A549 treated with Mapracorat at 1 μM for 4 hours (cell line): ENCODE results near the gene PDRG1. TPM values are rescaled to one million over a fixed set of nuclear protein-coding genes. Genes with fewer than 3 reads are reported as not detected.

Source experiments
- total RNA-seq: library from RNA; stranded (reverse); fragments of 200-300 nt; extraction: Qiagen RNA extraction; gene quantifications from 5 replicates; pipeline ENCODE4 v1.2.3, GENCODE V29; 2022

PDRG1 gene
- total RNA-seq, result 29.4 to 33.1 TPM (median 32.2 TPM) in 5 replicates

DNA sequence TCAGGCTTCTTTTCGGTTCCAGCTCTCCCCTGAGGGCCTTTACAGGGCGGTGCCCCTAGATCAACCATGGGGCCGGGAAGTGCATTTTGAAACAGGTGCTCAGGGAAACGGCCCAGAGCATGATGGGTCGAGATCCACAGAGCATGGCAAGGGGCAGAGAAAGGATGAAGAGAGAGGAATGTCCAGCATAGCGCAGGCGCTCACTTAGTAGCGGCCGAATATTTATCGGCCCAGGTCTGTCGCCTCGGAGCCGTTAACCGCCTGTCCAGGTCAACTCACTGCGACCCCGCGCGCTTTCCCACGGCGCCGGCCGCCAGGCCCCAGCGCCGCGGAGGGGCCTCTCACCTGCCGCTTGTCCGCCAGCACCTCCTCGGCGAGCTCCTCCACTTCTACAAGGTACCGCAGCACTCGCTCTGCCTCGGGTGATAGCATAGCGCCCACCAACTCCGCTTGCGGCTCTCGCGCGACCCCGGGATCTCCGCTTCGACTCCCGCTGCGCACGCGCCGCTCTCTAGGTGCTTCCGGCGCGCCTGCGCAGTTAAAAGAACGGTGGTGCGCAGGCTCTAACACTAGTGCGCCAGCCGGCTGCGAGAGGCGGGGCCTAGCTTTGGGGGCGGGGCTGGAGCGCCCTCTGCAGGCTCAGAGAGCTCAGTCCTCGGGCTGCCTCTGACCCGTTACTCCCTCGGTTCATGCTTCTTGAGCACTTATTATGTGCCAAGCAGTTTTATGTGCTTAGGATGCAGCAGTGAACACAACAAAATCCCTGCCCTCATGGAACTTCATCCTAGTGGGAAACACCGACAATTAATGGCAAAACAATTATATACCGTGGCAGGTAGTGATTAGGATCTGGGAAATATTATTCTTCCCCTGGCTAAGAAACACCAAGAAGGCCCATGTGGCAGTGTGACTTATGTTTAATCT lies at the start of gene PDRG1:
Gene PDRG1, minus strand, starts transcription at position 517 of the 924 bp plus-strand sequence. Its CDS starts 85 bp downstream, at position 432.

DNA sequence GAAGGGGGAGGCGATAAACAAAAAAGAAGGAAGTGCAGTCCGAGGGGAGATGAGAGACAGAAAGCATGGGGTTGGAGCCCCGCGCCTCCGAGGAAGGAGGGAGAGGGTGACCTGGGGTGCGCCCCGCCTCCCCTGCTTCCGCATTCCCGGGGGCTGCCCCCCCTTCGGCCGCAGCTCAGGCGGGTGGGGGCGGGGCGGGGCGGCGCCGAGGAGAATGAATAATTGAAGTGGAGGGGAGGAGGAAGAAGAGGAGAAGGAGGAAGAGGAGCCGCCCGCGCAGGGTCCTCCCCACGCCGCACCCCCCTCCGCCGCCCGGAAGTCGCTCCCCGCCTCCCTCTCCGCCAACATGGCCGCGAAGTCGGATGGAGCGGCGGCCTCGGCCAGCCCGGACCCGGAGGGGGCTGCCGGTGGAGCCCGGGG lies 16.0 kb upstream of the PDRG1 start, which contains the start of gene XKR7:
Gene XKR7, plus strand, starts transcription at position 322 of the 420 bp plus-strand sequence. Its CDS starts 25 bp downstream, at position 347.

Other genes with a start within 250 kb of the PDRG1 start
- 274 to 317 TPM (median 294 TPM) in 5 replicates for gene BCL2L1, start 229.2 kb downstream of the PDRG1 start, total RNA-seq
- gene TPX2, start 212.8 kb downstream of the PDRG1 start, total RNA-seq, result 96.3 to 115 TPM (median 107 TPM) in 5 replicates
- gene MYLK2, start 132.7 kb downstream of the PDRG1 start, total RNA-seq, result 0.27 to 0.76 TPM (median 0.48 TPM) in 5 replicates
- gene FOXS1, start 106.4 kb downstream of the PDRG1 start, total RNA-seq, result 0.17 to 0.86 TPM (median 0.61 TPM) in 5 replicates
- 0.52 to 1.4 TPM (median 1.1 TPM) in 5 replicates for gene DUSP15, start 81.5 kb downstream of the PDRG1 start, total RNA-seq
- 0.10 to 0.20 TPM (median 0.12 TPM) in 4 of 5 replicates, not detected in the other for gene TTLL9, start 81.4 kb downstream of the PDRG1 start, total RNA-seq
- gene XKR7, start 16.1 kb upstream of the PDRG1 start, total RNA-seq, result 0.01 to 0.02 TPM in 2 of 5 replicates, not detected in the others
- gene CCM2L, start 58.4 kb upstream of the PDRG1 start, total RNA-seq, result 0.27 to 0.61 TPM (median 0.35 TPM) in 5 replicates
- gene HCK, start 100.2 kb upstream of the PDRG1 start, total RNA-seq, result 0.08 to 0.20 TPM (median 0.12 TPM) in 5 replicates
- 32.8 to 36.9 TPM (median 35.9 TPM) in 5 replicates for gene TM9SF4, start 157.7 kb upstream of the PDRG1 start, total RNA-seq